Fibroblast of skin of left biceps (primary cell): ENCODE data around the gene SMCO3.

Source experiments
- DNase-seq, 2 experiments: peaks; one replicate each; pipeline ENCODE4 v3.0.0-alpha.2; 2013; ENCODE audit warnings: low read depth in 2 of 2

Gene SMCO3

DNA sequence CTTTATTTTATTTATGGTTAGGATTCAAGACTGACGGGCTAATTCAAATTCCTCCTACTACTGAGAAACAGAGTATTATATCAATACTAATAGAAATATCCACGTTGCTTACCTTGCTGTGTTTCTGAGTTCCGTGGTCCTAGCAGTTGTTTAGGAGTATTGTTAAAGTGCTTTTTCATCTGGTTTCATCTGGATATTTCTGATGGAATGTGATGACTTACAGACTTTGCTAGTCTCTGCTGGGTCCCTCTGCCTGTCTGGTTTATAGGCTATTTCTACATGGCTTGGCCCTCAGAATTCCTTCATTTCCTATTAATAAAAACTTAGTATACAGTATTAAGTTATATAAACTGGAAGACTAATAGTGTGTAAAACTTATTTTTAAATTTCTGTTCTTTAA lies at the start of gene SMCO3:
Gene SMCO3, minus strand, starts transcription at position 169 of the 400 bp plus-strand sequence. CDS start 7,502 bp downstream, outside the sequence.
- no peak for DNase-seq

- no peak for DNase-seq
Observed at GRCh38 chr12:14860490-14860889, 46.5 kb upstream of the SMCO3 start.

DNA sequence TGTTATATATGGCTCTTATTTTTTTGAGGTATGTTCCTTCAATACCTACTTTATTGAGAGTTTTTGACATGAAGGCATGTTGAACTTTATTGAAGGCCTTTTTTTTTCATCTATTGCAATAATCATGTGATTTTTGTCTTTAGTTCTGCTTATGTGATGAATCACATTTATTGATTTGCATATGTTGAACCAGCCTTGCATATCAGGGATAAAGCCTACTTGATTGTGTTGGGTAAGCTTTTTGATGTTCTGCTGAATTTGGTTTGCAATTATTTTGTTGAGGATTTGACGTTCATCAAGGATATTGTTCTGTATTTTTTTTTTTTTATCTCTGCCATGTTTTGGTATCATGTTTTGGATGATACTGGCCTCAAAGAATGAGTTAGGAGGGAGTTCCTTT lies 44.5 kb upstream of the SMCO3 start:
- no peak for DNase-seq

DNA sequence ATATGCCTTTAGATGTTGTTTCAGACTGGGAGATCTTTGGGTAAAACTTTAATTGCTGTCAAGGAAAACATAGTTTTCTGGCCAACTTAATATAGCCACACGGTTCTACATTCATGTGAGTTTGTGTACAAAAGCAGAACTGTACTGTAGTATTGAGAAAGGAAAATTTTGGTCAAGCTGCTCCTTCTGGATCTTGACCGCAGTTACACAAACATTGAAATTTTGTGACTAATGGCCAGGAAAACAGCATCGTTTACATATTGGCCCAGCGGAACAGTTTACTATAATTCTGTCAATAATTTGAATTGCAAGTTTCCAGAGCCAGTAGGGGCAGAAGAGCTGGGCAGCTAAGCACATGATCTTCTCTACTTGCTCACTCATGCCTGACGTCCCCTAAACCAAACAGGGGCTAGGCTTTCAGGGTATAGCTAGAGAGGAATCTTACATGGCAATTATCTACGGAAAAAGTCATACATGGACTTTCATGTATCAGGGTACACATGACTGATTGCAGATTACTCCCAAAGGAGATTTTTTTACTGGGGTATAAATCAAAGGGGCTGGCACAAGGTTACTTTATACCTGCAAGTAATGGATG lies 40.7 kb upstream of the SMCO3 start:
- DNase-seq, result no peak

GRCh38 chr12:14853961-14854360 lies 40.0 kb upstream of the SMCO3 start:
- no peak for DNase-seq

DNA sequence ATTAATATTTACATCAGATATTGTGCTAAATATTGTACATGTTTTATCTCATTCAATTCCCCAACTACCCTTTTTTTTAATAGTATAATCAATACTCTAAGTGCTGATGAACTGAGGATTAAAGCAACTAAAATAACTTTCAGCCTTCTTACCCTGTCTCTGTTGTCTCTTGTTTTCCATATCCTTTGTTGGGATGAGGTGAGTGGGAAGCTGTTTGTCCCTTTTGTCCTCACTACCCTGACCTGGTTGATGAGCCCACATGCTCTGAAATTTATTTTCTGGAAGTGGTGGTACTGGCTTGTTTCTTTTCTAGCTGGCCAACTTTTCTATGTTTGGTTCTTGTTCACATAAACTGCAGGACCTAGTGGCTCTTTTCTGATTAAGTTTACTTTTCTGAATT lies 38.9 kb upstream of the SMCO3 start:
- DNase-seq, result no peak

DNA sequence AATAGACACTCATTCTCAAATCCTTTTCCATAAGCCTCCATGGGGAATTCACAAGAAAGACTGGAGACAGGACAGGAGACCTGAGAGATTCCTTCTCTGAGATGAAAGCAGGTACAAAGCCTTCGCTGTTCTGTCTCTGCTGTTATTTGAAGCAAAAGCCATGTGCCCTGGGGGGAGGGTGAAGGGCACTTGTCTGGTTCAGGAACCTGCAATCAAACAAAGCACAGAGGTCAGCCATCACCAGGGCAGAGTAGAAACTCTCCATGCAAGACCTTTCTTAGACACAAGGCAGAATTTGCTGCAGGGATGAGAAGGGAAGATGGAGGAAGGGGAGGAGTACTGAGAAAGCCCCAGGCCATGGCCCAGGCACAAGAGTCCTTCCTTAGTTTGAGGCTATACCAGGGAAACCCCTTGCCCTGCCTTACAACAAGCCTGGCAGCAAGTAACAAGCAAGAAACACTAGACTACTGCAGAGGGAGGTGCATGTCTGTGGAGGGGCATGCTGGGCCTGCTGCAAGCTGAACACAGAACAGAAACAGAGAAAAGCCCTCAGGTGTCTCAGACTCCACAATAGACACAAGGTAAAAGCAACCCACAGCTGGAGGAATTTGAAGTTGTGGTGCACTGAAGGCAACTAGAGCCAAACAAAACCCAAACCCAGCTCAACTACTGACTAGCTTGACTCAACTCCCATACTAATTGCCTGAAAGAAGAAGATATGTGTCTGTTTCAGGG lies 37.1 kb upstream of the SMCO3 start:
- no peak for DNase-seq

- DNase-seq, result no peak
Observed at GRCh38 chr12:14849661-14850060, 35.7 kb upstream of the SMCO3 start.

DNA sequence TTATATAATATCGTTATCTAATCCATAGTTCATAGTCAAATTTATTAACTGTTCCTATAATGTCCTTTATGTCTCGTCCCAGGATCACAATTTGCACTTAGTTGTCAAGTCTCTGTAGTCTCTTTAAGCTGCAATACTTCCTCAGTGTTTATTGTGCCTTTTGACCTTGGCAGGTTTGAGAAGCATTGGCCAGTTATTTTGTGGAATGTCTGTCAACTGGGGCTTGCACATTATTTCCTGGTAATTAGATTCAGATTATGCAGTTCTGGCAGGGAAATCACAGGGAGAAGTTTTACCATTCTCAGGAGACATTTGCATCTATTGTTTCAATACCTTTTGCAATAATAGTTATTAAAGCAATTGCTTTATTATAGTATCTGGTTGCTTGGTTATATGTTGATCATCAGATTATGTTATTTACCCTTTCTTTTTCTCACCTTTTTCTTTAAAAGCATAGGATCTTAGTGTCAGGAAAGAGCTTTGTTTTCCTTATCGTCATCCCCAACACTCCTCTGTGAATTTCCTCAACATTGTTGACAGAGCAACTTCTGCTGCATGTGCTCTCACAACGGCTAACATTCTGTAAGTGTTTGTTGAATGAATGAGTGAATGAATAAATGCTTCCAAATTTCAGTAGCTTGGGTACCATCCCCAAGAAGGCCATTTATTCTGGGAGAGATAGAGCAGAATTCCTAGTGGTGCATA lies 33.0 kb upstream of the SMCO3 start:
- no peak for DNase-seq

- no peak for DNase-seq
Observed at GRCh38 chr12:14846042-14846587, 32.1 kb upstream of the SMCO3 start.

DNA sequence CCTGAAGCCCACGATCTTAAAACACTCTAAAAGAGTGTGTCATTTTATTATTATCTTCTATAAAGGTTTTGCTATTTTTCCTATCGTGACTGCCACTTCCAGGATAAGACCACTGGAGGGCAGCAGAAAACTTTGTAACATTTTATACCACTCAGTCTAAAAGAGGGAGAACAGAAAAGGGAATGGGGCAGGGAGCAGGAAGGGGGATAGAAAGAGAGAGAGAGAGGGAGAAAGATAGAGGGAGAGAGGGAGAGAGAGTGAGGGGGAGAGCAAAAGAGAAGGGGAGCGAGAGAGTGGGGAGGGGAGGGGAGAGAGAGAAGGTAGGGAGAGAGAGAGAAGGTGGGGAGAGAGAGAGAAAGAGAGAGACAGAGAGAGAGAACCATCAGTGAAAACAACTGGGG lies 31.4 kb upstream of the SMCO3 start:
- no peak for DNase-seq

- DNase-seq, result no peak
Observed at GRCh38 chr12:14844401-14844800, 30.4 kb upstream of the SMCO3 start.

GRCh38 chr12:14843425-14843887 lies 29.5 kb upstream of the SMCO3 start, which contains the start of gene ART4:
TSS of gene ART4 (minus strand) at chr12:14843526. CDS start at chr12:14843113, 413 bp downstream.
- no peak for DNase-seq

GRCh38 chr12:14842315-14842714 lies 28.3 kb upstream of the SMCO3 start:
- DNase-seq, result no peak

- DNase-seq, result no peak
Observed at GRCh38 chr12:14841761-14842160, 27.8 kb upstream of the SMCO3 start.

DNA sequence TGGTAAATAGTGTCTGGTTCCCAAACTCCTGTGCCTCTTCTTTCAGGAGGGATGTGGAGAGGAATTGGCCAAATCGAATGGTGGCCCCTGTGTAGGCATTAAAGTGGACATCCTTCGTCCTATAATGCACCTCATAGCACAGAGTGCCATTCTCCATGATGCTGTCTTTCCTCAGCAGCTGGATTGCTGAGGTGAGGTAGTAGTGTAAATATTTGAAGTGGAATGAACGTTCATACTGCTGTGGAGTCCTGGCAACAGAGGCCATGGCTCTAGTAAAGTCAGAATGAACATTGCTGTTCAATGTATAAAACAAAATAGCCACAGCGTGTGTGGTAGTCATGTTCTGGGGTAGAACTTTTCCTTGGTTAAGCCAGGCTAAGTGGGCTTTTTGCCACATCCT lies 26.6 kb upstream of the SMCO3 start:
- no peak for DNase-seq

DNA sequence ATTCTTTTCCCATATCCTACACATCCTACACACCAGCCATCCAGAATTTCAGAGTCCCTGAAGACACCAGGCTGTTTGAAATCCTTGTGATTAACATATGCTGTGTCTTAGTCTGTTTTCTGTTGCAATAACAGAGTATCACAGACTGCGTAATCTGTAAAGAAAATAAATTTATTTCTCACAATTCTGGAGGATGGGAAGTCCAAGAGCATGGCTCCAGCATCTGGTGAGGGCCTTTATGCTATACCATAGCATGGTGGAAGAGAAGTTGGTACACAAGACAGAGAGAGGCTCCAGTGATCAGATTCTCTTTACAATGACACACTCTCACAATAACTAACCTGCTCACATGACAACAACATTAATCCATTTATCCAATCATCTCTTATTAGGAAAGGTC lies 25.3 kb upstream of the SMCO3 start:
- DNase-seq, result no peak

DNA sequence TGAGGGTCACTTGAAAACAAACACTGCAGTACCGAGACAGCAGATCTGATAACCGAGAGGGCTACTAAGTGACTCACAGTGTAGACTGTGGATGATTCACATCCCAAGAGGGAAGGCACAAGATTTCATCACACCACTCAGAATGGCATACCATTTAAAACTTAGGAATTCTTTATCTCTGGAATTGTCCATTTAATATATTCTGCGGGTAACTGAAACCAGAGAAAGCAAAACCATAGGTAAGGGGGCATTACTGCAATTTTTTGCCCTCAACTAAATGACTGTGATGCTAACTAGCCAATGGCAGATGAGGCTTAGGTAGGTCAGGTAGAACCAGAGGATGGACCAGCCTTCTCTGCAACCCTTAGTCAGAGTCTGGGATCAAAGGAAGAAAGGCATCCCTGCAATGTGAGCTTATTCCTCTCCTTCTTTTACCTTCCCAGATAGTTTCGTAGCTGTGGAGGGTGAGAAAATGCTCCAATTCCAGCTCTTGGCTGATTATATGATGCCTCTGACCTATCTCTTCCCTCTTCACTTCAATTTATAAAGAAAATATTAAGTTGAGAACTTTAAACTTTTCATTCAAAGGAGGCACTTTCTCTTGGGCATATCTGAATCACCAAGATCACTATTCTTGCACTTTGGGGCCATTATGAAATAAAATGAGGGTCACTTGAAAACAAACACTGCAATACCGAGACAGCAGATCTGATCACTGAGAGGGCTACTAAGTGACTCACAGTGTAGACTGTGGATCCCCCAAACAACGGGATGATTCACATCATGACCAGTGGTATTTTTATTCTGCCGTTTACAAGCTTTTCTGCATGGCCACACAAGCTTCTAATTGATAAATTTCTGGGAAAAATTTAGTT lies 22.6 kb upstream of the SMCO3 start:
- DNase-seq, result peak; percentile 38 to 44

- DNase-seq, result no peak
Observed at GRCh38 chr12:14834509-14834908, 20.5 kb upstream of the SMCO3 start.

DNA sequence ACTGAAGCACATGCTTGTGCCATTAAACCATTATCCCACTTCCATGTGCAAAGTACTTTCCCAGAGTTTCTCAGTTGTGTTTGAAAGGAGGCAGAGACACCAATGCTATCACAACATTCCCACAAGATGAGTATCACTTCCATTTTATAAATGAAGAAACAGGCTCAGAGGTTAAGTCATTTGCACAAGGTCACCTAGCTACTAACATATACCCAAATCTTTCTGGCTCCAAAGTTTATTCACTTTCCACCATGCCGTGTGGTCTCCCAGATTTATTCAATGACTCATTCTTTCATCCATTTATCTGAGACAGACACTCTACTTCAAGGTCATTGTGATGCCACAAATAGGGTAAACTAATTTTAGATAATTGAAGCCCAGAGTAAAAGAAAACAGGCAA lies 20.0 kb upstream of the SMCO3 start:
- DNase-seq, result no peak

DNA sequence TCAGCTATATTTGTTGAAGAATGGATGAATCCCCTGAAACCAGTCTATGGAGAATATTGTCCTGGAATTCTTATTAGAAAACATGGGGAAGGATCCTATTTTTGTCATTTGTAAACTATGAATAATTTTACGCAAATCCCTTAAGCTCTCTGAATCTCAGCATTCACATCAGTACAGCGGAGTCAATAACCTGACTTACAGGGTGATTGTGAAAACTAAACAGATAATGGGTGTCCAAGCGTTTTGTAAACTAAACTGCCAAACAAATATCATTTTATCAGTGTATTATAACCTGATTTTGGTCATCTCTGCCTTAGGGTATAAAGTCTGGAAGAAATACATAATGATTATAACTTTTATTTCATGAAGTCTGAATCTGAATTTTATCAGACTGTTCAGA lies 19.4 kb upstream of the SMCO3 start:
- no peak for DNase-seq

DNA sequence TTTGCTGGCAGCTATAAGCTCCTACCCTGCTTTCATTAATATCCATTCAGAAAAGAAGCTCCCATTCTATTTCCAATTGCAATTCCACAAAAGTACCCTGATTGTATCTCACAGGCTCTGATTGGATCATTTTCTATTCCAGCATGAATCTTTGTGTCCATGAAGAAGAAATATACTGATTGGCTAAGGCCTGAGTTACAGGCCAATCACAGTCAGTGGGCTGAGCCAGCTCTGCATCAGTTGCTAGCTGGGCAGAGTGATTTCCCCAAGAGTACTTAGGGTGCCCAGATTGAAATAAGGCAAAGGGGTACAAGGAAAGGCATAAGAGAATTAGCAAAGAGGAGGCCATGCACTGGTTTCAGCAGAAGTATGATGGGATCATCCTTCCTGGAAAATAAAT lies 14.9 kb upstream of the SMCO3 start:
- DNase-seq, result no peak
